Activated CD4-positive, alpha-beta memory T cell treated with anti-CD3 and anti-CD28 coated beads, Interleukin-2, amount 10 ng/mL, durations not matched to agents 7 days and 5 days (primary cell): Measurements from ENCODE around the gene ZSWIM4. TPM values are rescaled to one million over a fixed set of nuclear protein-coding genes. Genes with fewer than 3 reads are reported as not detected.

Experiments used
- CTCF ChIA-PET: fragments of 350-600 bp; sonication (Branson Sonifier 250); formaldehyde crosslinking; loops from one replicate; lab custom pipeline; 2021; ENCODE audit warnings: antibody characterized with exemption, inconsistent platforms; lab: Charles Lee
- POLR2A ChIA-PET: fragments of 350-600 bp; sonication (Branson Sonifier 250); formaldehyde crosslinking; loops from one replicate; lab custom pipeline; 2021; ENCODE audit warnings: antibody characterized with exemption; lab: Charles Lee
- DNase-seq: peaks from one replicate; pipeline ENCODE4 v3.0.0-alpha.2; 2020
- H3K27ac Mint-ChIP-seq: one replicate; pipeline ENCODE4 v1.8.0; 2021; ENCODE audit warnings: mild to moderate bottlenecking, mixed read lengths
- H3K27me3 Mint-ChIP-seq: one replicate; pipeline ENCODE4 v1.8.0; 2021; ENCODE audit warnings: mixed read lengths
- H3K36me3 Mint-ChIP-seq: one replicate; pipeline ENCODE4 v1.8.0; 2021; ENCODE audit warnings: low read depth, mixed read lengths
- H3K4me1 Mint-ChIP-seq: one replicate; pipeline ENCODE4 v1.8.0; 2021; ENCODE audit warnings: mixed read lengths
- H3K4me3 Mint-ChIP-seq: one replicate; pipeline ENCODE4 v1.8.0; 2021; ENCODE audit warnings: mild to moderate bottlenecking, mixed read lengths
- H3K9me3 Mint-ChIP-seq: one replicate; pipeline ENCODE4 v1.8.0; 2021; ENCODE audit warnings: mixed read lengths
- total RNA-seq, 2 experiments: library from RNA; stranded (reverse); gene quantifications; one replicate each; pipeline ENCODE4 v1.2.3, GENCODE V29; 2021

Gene ZSWIM4
- total RNA-seq, 2 experiments from 2014 or later, result 10.1 to 10.4 TPM

DNA sequence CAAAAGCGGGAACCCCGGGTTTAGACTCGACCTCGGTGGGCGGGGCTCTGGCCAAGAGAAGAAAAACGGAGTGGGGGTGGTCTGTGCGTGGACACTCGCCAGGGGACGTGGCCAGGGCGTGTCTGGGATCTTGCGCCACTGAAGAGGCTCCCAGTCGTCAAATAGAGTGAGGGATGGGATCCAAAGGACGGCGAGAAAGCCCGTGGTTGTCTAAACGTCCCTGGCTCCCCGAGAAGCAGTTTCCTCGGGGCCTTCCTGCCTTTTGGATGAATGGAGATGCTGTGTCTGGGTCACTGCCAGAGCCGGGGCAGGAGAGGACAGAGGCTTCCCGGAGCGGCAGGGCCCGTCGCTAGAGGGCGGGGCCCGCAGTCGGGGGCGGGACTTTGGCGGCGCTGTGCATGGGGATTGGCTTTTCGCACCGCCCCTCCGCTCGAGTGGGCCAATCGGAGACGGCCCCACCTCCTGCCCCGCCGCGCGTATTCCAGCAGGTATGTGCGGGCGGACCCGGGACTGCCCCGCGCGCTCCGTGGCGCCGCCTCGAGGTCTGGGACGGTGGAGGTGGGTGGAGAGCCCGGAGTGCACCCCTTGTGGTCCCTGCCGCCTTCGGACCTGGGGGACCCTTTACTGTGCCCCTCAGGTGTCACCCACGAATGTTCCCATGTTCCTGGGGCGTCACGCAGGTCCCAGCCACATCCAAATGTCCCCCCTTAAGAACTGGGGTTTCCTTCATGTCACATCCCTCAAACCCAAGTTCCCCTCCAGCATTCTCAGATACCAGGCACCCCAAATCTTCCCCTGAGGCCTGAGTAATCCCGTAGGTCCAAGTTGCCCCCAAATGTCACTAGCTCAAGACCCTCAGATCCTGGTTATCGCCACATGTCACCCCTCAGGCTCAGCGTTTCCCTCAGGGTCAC is 38.3 kb downstream of the ZSWIM4 start:
- no peaks in the 10 kb centered on the region for H3K9me3 Mint-ChIP-seq
- H3K27me3 Mint-ChIP-seq, result no peaks in the 10 kb centered on the region
- peak; percentile 94 for DNase-seq
- H3K4me1 Mint-ChIP-seq, result peaks cover 47% of the 10 kb centered on the region
- H3K36me3 Mint-ChIP-seq, result peaks cover 50% of the 10 kb centered on the region
- H3K27ac Mint-ChIP-seq, result peak overlapping the region; percentile 70
- ChIA-PET POLR2A (interaction anchor here (0.6 to 4.7 kb wide), 7 partner anchors 14 to 209 kb away, joined by 3 to 73 read pairs (median 5); a partner anchor contains a TSS), CTCF (interaction anchor here (0.8 to 0.9 kb wide), 2 partner anchors 29 to 102 kb away, joined by 3 read pairs; no protein-coding TSS in a partner anchor)
- H3K4me3 Mint-ChIP-seq, result peak overlapping the region; percentile 74

DNA sequence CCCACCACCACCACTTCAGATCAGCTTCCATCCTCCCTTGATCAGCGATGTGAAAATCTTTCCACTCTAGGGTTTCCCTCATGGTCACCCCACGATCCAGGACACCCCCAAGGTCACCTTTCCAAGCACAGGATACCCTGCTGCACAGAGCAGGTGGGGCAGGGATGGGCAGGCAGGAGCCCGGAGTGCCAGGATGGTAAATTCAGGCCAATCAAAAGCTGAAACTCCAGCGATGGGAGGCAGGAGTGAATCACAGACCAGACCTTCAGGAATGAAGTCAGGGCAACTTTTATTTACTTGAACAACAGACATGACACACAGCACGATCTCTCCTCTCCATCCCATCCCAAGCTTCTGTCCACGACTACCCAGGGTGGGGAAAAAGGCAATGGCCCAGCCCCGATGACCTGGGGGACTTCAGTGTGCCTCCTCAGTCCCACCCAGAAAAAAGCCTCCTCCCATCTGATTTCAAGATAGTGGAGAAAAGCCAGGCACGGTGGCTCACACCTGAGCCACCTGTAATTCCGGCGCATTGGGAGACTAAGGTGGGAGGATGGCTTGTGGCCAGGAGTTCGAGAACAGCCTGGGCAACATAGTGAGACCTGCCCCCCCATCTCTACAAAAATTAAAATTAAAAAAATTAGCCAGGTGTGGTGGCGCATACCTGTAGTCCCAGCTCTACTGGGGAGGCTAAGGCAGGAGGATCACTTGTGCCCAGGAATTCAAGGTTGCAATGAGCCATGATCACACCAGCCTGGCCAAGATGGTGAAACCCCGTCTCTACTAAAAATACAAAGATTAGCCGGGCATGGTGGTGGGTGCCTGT is 39.2 kb downstream of the ZSWIM4 start:
- H3K4me1 Mint-ChIP-seq, result peaks cover 51% of the 10 kb centered on the region
- H3K27me3 Mint-ChIP-seq, result no peaks in the 10 kb centered on the region
- peaks cover 54% of the 10 kb centered on the region for H3K36me3 Mint-ChIP-seq
- peak overlapping the region; percentile 87 for H3K27ac Mint-ChIP-seq
- no peaks in the 10 kb centered on the region for H3K9me3 Mint-ChIP-seq
- ChIA-PET POLR2A (interaction anchor here (0.6 to 4.7 kb wide), 6 partner anchors 13 to 208 kb away, joined by 3 to 73 read pairs (median 14); partner anchors contain the start of gene C19orf53), CTCF (interaction anchor here (0.8 to 0.9 kb wide), 2 partner anchors 28 to 103 kb away, joined by 3 read pairs; no protein-coding TSS in a partner anchor)
- peak overlapping the region; percentile 74 for H3K4me3 Mint-ChIP-seq
- DNase-seq, result no peak

DNA sequence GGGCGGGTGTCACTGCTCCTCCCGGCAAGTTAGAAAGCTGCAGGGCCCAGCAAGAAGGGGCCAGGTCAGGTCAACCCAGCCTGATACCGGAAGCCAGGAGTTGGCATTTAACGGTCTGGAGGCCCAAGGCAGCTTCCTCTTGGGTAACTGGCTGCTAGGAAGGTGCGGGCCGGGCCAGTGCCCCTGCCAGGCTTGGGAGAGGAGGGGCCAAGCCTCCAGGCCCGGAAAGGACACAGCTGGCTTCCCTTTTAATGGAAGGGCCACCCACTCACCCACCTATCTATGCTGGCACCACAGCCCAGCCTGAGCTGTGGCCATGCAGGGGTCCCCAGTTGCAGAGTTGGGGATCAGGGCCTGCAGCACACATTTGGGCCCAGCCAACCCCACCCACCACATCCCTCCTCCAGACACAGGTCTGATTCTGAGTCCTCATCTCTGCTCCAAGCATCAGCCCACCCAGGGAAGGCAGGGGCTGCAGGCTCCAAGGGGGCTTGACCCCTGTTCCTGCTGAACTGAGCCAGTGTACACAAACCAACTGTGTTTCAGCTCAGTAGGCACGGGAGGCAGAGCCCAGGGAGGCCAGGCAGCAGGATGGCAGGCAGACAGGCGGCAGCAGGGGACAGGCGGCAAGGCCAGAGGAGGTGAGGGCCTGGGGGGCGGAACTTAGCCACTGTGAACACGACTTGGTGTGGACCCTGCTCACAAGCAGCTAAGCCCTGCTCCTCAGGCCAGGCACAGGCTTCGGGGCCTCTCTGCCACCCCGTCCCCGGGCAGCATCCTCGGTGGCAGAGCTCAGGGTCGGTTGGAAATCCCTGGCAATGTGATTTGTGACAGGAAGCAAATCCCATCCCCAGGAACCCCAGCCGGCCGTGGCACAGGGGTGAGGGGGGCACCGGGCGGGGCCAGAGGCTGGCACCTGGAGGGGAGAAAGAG is 40.8 kb downstream of the ZSWIM4 start:
- peak overlapping the region; percentile 87 for H3K27ac Mint-ChIP-seq
- H3K4me1 Mint-ChIP-seq, result peaks cover 53% of the 10 kb centered on the region
- H3K4me3 Mint-ChIP-seq, result peak overlapping the region; percentile 65
- H3K27me3 Mint-ChIP-seq, result no peaks in the 10 kb centered on the region
- no peak for DNase-seq
- ChIA-PET CTCF (interaction anchor here (0.6 to 2.2 kb wide), 16 partner anchors 8 to 870 kb away, joined by 3 to 27 read pairs (median 4); partner anchors contain the start of gene C19orf53), POLR2A (interaction anchor here (0.9 to 4.7 kb wide), 23 partner anchors 8 to 684 kb away, joined by 3 to 73 read pairs (median 4); partner anchors contain the start of genes C19orf53 and ZSWIM4)
- H3K9me3 Mint-ChIP-seq, result no peaks in the 10 kb centered on the region
- H3K36me3 Mint-ChIP-seq, result peaks cover 62% of the 10 kb centered on the region

DNA sequence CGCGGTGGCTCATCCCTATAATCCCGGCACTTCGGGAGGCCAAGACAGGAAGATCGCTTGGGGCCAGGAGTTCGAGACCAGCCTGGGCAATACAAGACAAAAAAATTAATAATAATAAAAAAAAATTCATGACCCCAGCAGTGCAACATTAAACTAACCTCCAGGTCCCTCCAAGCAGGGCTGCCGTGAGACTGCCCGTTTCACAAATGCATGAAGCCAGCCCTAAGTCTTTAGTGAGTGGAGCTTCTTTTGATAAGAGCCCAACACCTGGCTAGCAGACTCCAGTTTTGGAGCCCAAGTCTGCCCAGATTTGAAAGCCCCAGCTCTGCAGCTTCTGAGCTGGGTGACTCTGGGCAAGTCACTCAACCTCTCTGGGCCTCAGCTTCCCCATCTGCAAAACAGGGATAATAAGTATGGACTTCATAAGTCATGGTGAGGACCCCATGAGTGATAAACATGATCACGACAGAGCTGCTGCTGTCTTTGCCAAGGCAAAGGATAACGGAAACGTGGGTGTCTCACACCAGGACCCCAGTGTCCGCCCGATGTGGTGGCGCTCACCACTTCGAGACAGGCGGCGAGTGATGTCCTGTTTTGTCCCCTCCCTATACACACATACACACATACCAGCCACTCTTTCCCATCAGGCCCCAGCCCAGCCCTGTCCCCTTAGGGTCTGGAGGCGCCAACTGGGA is 43.3 kb downstream of the ZSWIM4 start:
- H3K9me3 Mint-ChIP-seq, result no peaks in the 10 kb centered on the region
- POLR2A ChIA-PET, result interaction anchor here (1.1 to 4.8 kb wide), 14 partner anchors 9 to 684 kb away, joined by 3 to 48 read pairs (median 11); partner anchors contain the start of genes C19orf53 and ZSWIM4
- CTCF ChIA-PET, result interaction anchor here (0.6 to 3.9 kb wide), 5 partner anchors 9 to 871 kb away, joined by 3 to 19 read pairs (median 3); no protein-coding TSS in a partner anchor
- H3K4me3 Mint-ChIP-seq, result peak overlapping the region; percentile 98
- peak overlapping the region; percentile 87 for H3K27ac Mint-ChIP-seq
- peaks cover 61% of the 10 kb centered on the region for H3K36me3 Mint-ChIP-seq
- H3K4me1 Mint-ChIP-seq, result peaks cover 49% of the 10 kb centered on the region
- H3K27me3 Mint-ChIP-seq, result no peaks in the 10 kb centered on the region
- no peak for DNase-seq

DNA sequence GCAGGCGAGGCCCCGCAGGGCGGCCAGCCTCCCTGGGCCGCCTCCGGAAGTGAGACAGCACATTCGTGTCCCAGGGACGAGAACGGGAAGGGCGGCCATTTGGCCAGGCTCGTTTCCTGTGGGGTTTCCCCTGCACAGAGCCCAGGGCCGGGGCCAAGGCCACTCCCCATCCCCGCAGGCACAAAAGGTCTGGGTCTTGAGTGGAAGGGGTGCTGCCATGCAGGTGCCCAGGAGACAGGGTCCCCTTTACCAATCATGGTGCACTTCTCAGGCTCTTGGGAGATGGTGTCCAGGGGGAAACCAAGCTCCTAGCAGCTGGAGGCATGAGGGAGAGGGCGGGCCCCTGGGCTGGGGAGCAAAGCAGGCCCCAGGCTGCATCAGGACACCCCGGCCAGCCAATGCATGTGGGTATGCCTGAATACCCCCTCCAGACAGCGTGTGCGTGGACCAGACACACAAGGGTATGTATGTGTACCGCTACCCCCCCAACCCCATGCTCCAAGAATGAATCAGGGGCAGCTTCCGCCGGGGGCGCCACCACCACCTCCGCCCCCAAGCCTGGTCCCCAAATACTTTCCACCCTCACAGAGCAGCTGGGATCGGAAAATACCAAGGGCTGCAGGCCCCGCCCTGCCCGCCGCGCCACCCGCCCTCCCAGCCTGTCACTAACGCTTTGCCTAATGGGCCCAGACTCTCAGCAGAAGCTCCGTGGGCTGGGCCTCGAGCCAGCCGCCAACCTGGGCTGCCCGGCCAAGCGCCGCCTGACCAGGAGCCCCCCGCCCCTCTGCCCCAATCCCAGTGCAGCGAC is 44.1 kb downstream of the ZSWIM4 start:
- H3K36me3 Mint-ChIP-seq, result peaks cover 55% of the 10 kb centered on the region
- no peaks in the 10 kb centered on the region for H3K9me3 Mint-ChIP-seq
- peak; percentile 89 for DNase-seq
- ChIA-PET CTCF (interaction anchor here (0.6 to 3.9 kb wide), 7 partner anchors 8 to 872 kb away, joined by 3 to 19 read pairs (median 3); a partner anchor contains a TSS), POLR2A (interaction anchor here (1.0 to 4.8 kb wide), 17 partner anchors 8 to 685 kb away, joined by 3 to 37 read pairs (median 5); partner anchors contain the start of genes ADGRE5, C19orf53 and ZSWIM4)
- peak overlapping the region; percentile 87 for H3K27ac Mint-ChIP-seq
- no peaks in the 10 kb centered on the region for H3K27me3 Mint-ChIP-seq
- H3K4me1 Mint-ChIP-seq, result peaks cover 49% of the 10 kb centered on the region
- H3K4me3 Mint-ChIP-seq, result peak overlapping the region; percentile 98

DNA sequence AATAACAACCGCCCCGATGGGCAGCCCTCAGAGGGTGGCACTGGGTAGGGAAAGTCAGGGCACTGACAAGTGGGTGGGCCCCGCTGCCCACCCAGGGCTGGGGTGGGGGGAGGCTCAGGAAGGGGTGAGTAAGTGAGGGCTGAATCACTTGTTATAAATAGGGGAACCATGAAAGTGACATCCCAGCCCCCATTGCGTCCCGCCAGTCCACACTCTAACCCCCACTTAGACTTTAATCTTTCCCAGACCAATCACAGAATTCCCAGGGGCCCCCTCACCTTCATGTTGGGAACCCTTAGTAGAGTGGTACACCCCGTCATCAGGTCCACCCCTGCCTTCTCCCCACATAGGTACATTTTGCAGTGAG is 44.7 kb downstream of the ZSWIM4 start:
- DNase-seq, result no peak
- Mint-ChIP-seq H3K36me3 (peaks cover 53% of the 10 kb centered on the region), H3K4me1 (peaks cover 51% of the 10 kb centered on the region), H3K27ac (peak overlapping the region; percentile 87), H3K27me3 (no peaks in the 10 kb centered on the region), H3K4me3 (peak overlapping the region; percentile 98), H3K9me3 (no peaks in the 10 kb centered on the region)
- ChIA-PET POLR2A (interaction anchor here (1.0 to 4.8 kb wide), 16 partner anchors 7 to 685 kb away, joined by 3 to 37 read pairs (median 6); partner anchors contain the start of genes ADGRE5, C19orf53 and ZSWIM4), CTCF (interaction anchor here (0.7 to 3.9 kb wide), 5 partner anchors 8 to 92 kb away, joined by 3 to 19 read pairs (median 6); a partner anchor contains a TSS)

DNA sequence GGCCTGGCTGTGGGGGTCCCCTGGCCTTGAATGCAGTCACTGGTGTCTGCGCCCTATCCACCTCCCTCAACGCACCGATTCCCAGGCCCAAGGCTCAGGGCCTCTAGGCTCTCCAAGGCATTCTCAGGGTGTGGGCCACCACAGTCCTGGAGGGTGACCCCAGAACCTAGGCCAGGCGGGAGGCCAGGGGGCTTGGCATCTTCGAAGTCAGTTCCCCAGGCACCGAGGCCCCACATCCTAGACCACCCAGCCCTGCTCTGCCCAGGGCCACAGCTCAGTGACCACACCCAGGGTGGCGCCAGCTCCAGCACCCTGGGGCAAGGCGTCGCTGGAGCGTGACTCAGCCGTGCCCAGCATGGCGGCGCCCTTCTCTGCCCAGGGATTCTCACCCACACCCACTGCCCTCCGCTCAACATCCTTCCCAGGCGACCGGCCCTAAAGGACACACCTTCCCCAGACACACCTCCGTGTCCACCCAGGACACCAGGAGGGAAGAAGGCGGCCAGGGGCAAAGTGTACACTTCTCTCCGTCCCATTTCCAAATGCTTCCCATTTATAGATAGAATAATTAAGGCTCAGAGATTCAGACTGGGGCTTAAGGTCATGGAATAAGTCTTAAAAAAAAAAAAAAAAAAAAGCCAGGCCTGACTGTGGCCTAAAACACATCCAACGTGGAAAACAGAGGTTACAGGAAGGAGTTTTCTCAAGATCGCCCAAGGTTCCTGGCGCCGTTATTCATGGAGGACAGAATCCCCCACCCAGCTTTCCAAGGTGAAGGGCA is 45.3 kb downstream of the ZSWIM4 start:
- Mint-ChIP-seq H3K27ac (peak overlapping the region; percentile 87), H3K36me3 (peaks cover 53% of the 10 kb centered on the region), H3K27me3 (no peaks in the 10 kb centered on the region), H3K9me3 (no peaks in the 10 kb centered on the region), H3K4me1 (peaks cover 51% of the 10 kb centered on the region), H3K4me3 (peak overlapping the region; percentile 98)
- ChIA-PET POLR2A (interaction anchor here (0.6 to 4.8 kb wide), 14 partner anchors 7 to 191 kb away, joined by 3 to 37 read pairs (median 8); partner anchors contain the start of genes C19orf53, IL27RA and ZSWIM4), CTCF (interaction anchor here (0.7 to 3.9 kb wide), 7 partner anchors 7 to 699 kb away, joined by 3 to 19 read pairs (median 4); a partner anchor contains a TSS)
- DNase-seq, result peak; percentile 68

DNA sequence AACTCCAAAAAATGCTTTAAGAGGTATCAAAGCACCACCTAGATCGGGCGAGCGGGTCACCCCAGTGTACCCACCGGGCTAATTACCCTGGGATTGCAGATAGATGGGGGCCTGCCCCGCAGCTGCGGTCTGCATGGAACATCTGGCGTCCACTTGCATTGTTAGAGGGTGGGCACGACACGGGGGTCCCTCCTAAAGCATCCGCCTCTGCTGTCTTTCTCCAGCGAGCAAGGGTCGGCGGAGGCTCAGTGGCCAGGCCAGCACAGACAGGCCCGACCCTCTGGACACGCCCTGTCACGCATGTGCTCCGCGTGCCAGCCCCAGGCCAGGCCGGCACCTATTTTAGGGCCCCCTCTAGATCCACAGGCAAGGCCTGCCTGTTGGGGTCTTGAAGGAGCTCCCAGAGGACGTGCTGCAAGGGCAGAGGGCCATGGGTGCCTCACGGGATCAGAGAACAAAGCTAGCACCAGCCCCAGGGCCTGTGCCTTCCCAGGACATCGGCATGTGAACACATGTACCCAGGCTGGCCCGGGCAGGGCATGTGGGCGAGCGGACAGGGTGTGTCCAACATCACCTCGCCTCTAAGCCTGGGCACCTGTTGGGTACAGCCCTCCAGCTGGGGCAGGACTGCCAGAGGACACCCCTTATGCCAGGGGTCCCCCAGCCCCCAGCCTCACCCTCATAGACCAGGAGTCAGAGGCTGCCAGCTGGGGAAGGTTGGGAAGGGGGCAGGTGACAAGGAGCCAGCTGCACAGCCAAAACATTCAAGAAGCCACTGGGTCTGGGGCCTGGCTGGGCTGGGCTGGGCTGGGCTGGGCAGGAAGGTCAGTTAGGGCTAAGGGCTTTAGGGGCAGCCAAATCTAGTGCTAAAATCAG is 46.1 kb downstream of the ZSWIM4 start:
- ChIA-PET CTCF (interaction anchor here (0.7 to 3.9 kb wide), 3 partner anchors 19 to 698 kb away, joined by 3 to 19 read pairs (median 4); no protein-coding TSS in a partner anchor), POLR2A (interaction anchor here (0.6 to 4.8 kb wide), 12 partner anchors 8 to 686 kb away, joined by 3 to 37 read pairs (median 4); partner anchors contain the start of genes C19orf53, IL27RA and ZSWIM4)
- H3K36me3 Mint-ChIP-seq, result peaks cover 45% of the 10 kb centered on the region
- DNase-seq, result peak; percentile 54
- H3K27ac Mint-ChIP-seq, result peak overlapping the region; percentile 87
- no peaks in the 10 kb centered on the region for H3K9me3 Mint-ChIP-seq
- peak overlapping the region; percentile 98 for H3K4me3 Mint-ChIP-seq
- H3K4me1 Mint-ChIP-seq, result peaks cover 51% of the 10 kb centered on the region
- no peaks in the 10 kb centered on the region for H3K27me3 Mint-ChIP-seq

DNA sequence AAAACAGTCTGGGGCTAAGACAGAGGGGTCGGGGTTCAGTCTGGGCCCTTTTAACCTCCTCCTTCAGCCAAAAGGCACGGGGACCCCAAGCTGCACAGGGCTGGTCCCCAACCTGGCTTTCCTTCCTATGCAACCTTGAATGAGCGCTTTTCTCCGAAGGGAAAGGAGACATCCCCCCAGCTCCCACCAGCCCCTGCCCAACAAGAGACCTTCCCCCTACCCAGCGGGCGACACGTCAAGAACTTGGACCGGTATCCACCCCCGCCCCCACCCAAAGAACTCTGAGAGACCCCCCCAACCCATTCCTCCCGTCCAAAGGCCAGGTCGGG is 46.7 kb downstream of the ZSWIM4 start:
- no peaks in the 10 kb centered on the region for H3K27me3 Mint-ChIP-seq
- ChIA-PET CTCF (interaction anchor here (1.1 to 3.9 kb wide), 2 partner anchors 18 to 20 kb away, joined by 4 to 19 read pairs; no protein-coding TSS in a partner anchor), POLR2A (interaction anchor here (0.8 to 4.8 kb wide), 8 partner anchors 20 to 687 kb away, joined by 3 to 37 read pairs (median 6); partner anchors contain the start of genes C19orf53, IL27RA and ZSWIM4)
- no peaks in the 10 kb centered on the region for H3K9me3 Mint-ChIP-seq
- no peak for DNase-seq
- peak overlapping the region; percentile 98 for H3K4me3 Mint-ChIP-seq
- peaks cover 52% of the 10 kb centered on the region for H3K4me1 Mint-ChIP-seq
- H3K36me3 Mint-ChIP-seq, result peaks cover 45% of the 10 kb centered on the region
- H3K27ac Mint-ChIP-seq, result peak overlapping the region; percentile 87
